Rectal smooth muscle tissue (tissue), 1 donor: ENCODE measurements around the gene ANKIB1.
"Not testable (repeated sequence)": the region's sequence is repeated elsewhere in the genome, so short reads cannot be mapped to it uniquely, and the experiment has no call there.

ENCODE experiments used
- H3K27ac ChIP-seq: one replicate; pipeline ENCODE4 v1.7.0; 2013; ENCODE audit warnings: low read depth, low read length, inconsistent platforms
- H3K27me3 ChIP-seq: one replicate; pipeline ENCODE4 v1.7.0; 2013; ENCODE audit warnings: low read length; ENCODE audit not compliant: control insufficient read depth, insufficient read depth
- H3K36me3 ChIP-seq: one replicate; pipeline ENCODE4 v1.7.0; 2013; ENCODE audit warnings: low read length; ENCODE audit not compliant: control insufficient read depth, insufficient read depth
- H3K4me1 ChIP-seq: one replicate; pipeline ENCODE4 v1.7.0; 2013; ENCODE audit warnings: low read length; ENCODE audit not compliant: control insufficient read depth, insufficient read depth
- H3K4me3 ChIP-seq: one replicate; pipeline ENCODE4 v1.7.0; 2013; ENCODE audit warnings: low read length
- H3K9ac ChIP-seq: one replicate; pipeline ENCODE4 v1.7.0; 2013; ENCODE audit warnings: low read length

The ANKIB1 gene

GRCh38 chr7:92422926-92423325, 177.2 kb downstream of the ANKIB1 start:
- H3K27me3 ChIP-seq, result no peaks in the 10 kb centered on the region
- H3K4me1 ChIP-seq, result no peaks in the 10 kb centered on the region
- H3K4me3 ChIP-seq, result no peak overlapping the region
- no peak overlapping the region for H3K9ac ChIP-seq
- no peak overlapping the region for H3K27ac ChIP-seq
- no peaks in the 10 kb centered on the region for H3K36me3 ChIP-seq

GRCh38 chr7:92423710-92424131, 177.9 kb downstream of the ANKIB1 start:
- H3K4me3 ChIP-seq, result no peak overlapping the region
- H3K27me3 ChIP-seq, result no peaks in the 10 kb centered on the region
- H3K9ac ChIP-seq, result no peak overlapping the region
- H3K4me1 ChIP-seq, result no peaks in the 10 kb centered on the region
- H3K27ac ChIP-seq, result no peak overlapping the region
- H3K36me3 ChIP-seq, result no peaks in the 10 kb centered on the region

GRCh38 chr7:92425311-92425947, 179.7 kb downstream of the ANKIB1 start:
- H3K9ac ChIP-seq, result no peak overlapping the region
- H3K27ac ChIP-seq, result no peak overlapping the region
- H3K4me1 ChIP-seq, result no peaks in the 10 kb centered on the region
- no peaks in the 10 kb centered on the region for H3K36me3 ChIP-seq
- no peaks in the 10 kb centered on the region for H3K27me3 ChIP-seq
- no peak overlapping the region for H3K4me3 ChIP-seq

- Histone ChIP-seq H3K4me3 (no peak overlapping the region), H3K4me1 (no peaks in the 10 kb centered on the region), H3K36me3 (no peaks in the 10 kb centered on the region), H3K27ac (no peak overlapping the region), H3K27me3 (no peaks in the 10 kb centered on the region), H3K9ac (no peak overlapping the region)
These were observed 181.4 kb downstream of the ANKIB1 start for GRCh38 chr7:92427193-92427592.

- Histone ChIP-seq H3K36me3 (no peaks in the 10 kb centered on the region), H3K27ac (no peak overlapping the region), H3K27me3 (no peaks in the 10 kb centered on the region), H3K4me1 (no peaks in the 10 kb centered on the region), H3K4me3 (no peak overlapping the region), H3K9ac (no peak overlapping the region)
These were observed 186.6 kb downstream of the ANKIB1 start for GRCh38 chr7:92432299-92432946.

- Histone ChIP-seq H3K9ac (no peak overlapping the region), H3K4me3 (no peak overlapping the region), H3K27ac (no peak overlapping the region), H3K4me1 (no peaks in the 10 kb centered on the region), H3K36me3 (no peaks in the 10 kb centered on the region), H3K27me3 (no peaks in the 10 kb centered on the region)
These were observed 187.2 kb downstream of the ANKIB1 start for GRCh38 chr7:92433019-92433418.

GRCh38 chr7:92435542-92435941, 189.8 kb downstream of the ANKIB1 start:
- H3K27ac ChIP-seq, result no peak overlapping the region
- H3K4me3 ChIP-seq, result no peak overlapping the region
- no peaks in the 10 kb centered on the region for H3K27me3 ChIP-seq
- no peaks in the 10 kb centered on the region for H3K4me1 ChIP-seq
- H3K9ac ChIP-seq, result no peak overlapping the region
- no peaks in the 10 kb centered on the region for H3K36me3 ChIP-seq

- Histone ChIP-seq H3K9ac (no peak overlapping the region), H3K27me3 (no peaks in the 10 kb centered on the region), H3K4me3 (no peak overlapping the region), H3K27ac (no peak overlapping the region), H3K4me1 (no peaks in the 10 kb centered on the region), H3K36me3 (no peaks in the 10 kb centered on the region)
These were observed 191.1 kb downstream of the ANKIB1 start for GRCh38 chr7:92436612-92437445.

GRCh38 chr7:92437956-92438491, 192.2 kb downstream of the ANKIB1 start:
- H3K27me3 ChIP-seq, result no peaks in the 10 kb centered on the region
- no peaks in the 10 kb centered on the region for H3K4me1 ChIP-seq

GRCh38 chr7:92442720-92443119, 196.9 kb downstream of the ANKIB1 start:
- not testable (repeated sequence) for H3K9ac ChIP-seq, H3K36me3 ChIP-seq, H3K27me3 ChIP-seq, H3K4me3 ChIP-seq, H3K27ac ChIP-seq, H3K4me1 ChIP-seq

More at GRCh38 chr7:92437956-92438491, 192.2 kb downstream of the ANKIB1 start:
- no peak overlapping the region for H3K4me3 ChIP-seq
- no peak overlapping the region for H3K27ac ChIP-seq
- H3K9ac ChIP-seq, result no peak overlapping the region
- H3K36me3 ChIP-seq, result no peaks in the 10 kb centered on the region

GRCh38 chr7:92446869-92447344, 201.1 kb downstream of the ANKIB1 start:
- Histone ChIP-seq H3K36me3 (peaks cover 14% of the 10 kb centered on the region), H3K9ac (no peak overlapping the region), H3K27me3 (no peaks in the 10 kb centered on the region), H3K4me1 (peaks cover 3% of the 10 kb centered on the region), H3K27ac (peak overlapping the region; percentile 88), H3K4me3 (peak overlapping the region; percentile 33)
